ENCODE data around the gene EFHB.

The EFHB gene

DNA sequence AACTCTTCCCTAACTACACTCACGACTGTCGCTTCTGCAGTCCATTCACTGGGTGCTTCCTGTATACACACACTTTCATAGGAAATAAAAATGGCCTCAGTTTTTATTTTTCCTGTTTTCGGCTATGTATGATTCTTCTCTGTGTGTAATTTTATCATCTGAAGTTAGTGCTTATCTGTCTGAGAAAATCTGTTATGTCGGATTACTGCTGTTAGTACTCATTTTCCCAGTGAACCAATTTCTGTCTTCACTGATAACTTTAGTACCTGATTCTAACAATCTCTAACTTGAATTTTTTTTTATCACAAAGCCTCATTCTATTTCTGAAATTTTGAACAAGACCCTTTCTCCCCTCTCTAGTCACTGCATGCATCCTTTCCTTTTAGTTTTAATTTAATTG is 33.8 kb upstream of the EFHB start:
- Histone ChIP-seq H4K20me1 (ENCODE audit: insufficient read depth, low read length) (no peaks in the 10 kb centered on the region), H2AFZ (ENCODE audit: low read length) (no peak overlapping the region), H3K27me3 (ENCODE audit: insufficient read depth, low read length) (no peaks in the 10 kb centered on the region), H3K9ac (ENCODE audit: low read length) (no peak overlapping the region), H3K36me3 (ENCODE audit: insufficient read depth, low read length) (peaks cover 39% of the 10 kb centered on the region), H3K9me3 (ENCODE audit: low read length) (no peaks in the 10 kb centered on the region), H3K9me2 (ENCODE audit: low read depth, low read length) (no peaks in the 10 kb centered on the region), H3K4me3 (ENCODE audit: low read depth, low read length, poor library complexity, severe bottlenecking) (no peak overlapping the region), H3K4me1 (ENCODE audit: insufficient read depth, low read length, severe bottlenecking) (no peaks in the 10 kb centered on the region), H3K4me2 (ENCODE audit: low read length) (no peak overlapping the region), H3K79me2 (ENCODE audit: insufficient read depth, low read length) (peaks cover 86% of the 10 kb centered on the region), H3K27ac (ENCODE audit: low read depth, low read length, poor library complexity, severe bottlenecking) (no peak overlapping the region), H3F3A (ENCODE audit: insufficient read depth, low read length) (no peaks in the 10 kb centered on the region)
- TF ChIP-seq, protein P1, sequence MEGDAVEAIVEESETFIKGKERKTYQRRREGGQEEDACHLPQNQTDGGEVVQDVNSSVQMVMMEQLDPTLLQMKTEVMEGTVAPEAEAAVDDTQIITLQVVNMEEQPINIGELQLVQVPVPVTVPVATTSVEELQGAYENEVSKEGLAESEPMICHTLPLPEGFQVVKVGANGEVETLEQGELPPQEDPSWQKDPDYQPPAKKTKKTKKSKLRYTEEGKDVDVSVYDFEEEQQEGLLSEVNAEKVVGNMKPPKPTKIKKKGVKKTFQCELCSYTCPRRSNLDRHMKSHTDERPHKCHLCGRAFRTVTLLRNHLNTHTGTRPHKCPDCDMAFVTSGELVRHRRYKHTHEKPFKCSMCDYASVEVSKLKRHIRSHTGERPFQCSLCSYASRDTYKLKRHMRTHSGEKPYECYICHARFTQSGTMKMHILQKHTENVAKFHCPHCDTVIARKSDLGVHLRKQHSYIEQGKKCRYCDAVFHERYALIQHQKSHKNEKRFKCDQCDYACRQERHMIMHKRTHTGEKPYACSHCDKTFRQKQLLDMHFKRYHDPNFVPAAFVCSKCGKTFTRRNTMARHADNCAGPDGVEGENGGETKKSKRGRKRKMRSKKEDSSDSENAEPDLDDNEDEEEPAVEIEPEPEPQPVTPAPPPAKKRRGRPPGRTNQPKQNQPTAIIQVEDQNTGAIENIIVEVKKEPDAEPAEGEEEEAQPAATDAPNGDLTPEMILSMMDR (IDR thresholded peaks at IDR 0.05; ENCODE audit: low read length), result no peak
- TF ChIP-seq EZH2 (IDR thresholded peaks at IDR 0.05; ENCODE audit: borderline replicate concordance, low read length), result no peak

DNA sequence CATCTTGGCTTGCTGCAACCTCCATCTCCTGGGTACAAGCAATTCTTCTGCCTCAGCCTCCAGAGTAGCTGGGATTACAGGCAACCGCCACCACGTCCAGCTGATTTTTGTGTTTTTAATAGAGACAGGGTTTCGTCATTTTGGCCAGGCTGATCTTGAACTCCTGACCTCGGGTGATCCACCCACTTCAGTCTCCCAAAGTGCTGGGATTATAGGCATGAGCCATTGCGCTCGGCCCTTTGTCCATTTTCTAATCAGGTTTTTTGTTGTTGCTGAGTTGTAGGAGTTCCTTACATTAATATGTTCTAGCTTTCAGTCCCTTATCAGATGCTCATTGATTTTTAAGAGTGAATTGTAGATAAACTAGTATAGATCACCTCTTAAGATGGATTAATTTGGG is 33.2 kb upstream of the EFHB start:
- H3K4me1 ChIP-seq (ENCODE audit: insufficient read depth, low read length, severe bottlenecking), result no peaks in the 10 kb centered on the region
- peaks cover 86% of the 10 kb centered on the region for H3K79me2 ChIP-seq (ENCODE audit: insufficient read depth, low read length)
- no peak overlapping the region for H3K9ac ChIP-seq (ENCODE audit: low read length)
- H3F3A ChIP-seq (ENCODE audit: insufficient read depth, low read length), result no peaks in the 10 kb centered on the region
- no peak overlapping the region for H3K27ac ChIP-seq (ENCODE audit: low read depth, low read length, poor library complexity, severe bottlenecking)
- H4K20me1 ChIP-seq (ENCODE audit: insufficient read depth, low read length), result no peaks in the 10 kb centered on the region
- H3K4me2 ChIP-seq (ENCODE audit: low read length), result no peak overlapping the region
- no peaks in the 10 kb centered on the region for H3K9me2 ChIP-seq (ENCODE audit: low read depth, low read length)
- TF ChIP-seq, protein P1 (IDR thresholded peaks at IDR 0.05; ENCODE audit: low read length), result no peak
- no peak for TF ChIP-seq EZH2 (IDR thresholded peaks at IDR 0.05; ENCODE audit: borderline replicate concordance, low read length)
- H3K4me3 ChIP-seq (ENCODE audit: low read depth, low read length, poor library complexity, severe bottlenecking), result no peak overlapping the region
- H2AFZ ChIP-seq (ENCODE audit: low read length), result no peak overlapping the region
- no peaks in the 10 kb centered on the region for H3K27me3 ChIP-seq (ENCODE audit: insufficient read depth, low read length)
- no peaks in the 10 kb centered on the region for H3K9me3 ChIP-seq (ENCODE audit: low read length)
- H3K36me3 ChIP-seq (ENCODE audit: insufficient read depth, low read length), result peaks cover 34% of the 10 kb centered on the region

DNA sequence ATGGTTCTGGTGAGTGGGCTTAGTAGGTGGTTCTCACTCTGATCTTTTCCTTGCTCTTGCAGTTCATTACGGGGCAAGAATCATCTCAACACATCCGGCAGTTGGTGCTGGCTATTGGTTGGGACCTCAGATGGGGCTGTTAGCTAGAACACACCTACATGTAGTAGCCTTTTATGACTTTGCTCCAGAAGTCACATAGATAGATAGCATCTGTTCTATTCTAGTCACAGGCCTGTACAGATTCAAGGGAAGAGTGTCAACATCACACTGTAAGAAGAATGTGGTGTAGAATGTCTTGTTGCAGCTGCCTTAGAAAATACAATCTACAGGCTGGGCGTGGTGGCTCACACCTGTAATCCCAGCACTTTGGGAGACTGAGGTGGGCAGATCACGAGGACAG is 27.9 kb upstream of the EFHB start:
- no peaks in the 10 kb centered on the region for H3K27me3 ChIP-seq (ENCODE audit: insufficient read depth, low read length)
- H3K4me1 ChIP-seq (ENCODE audit: insufficient read depth, low read length, severe bottlenecking), result no peaks in the 10 kb centered on the region
- H3K4me3 ChIP-seq (ENCODE audit: low read depth, low read length, poor library complexity, severe bottlenecking), result no peak overlapping the region
- no peaks in the 10 kb centered on the region for H3K9me2 ChIP-seq (ENCODE audit: low read depth, low read length)
- H3K4me2 ChIP-seq (ENCODE audit: low read length), result no peak overlapping the region
- H3K27ac ChIP-seq (ENCODE audit: low read depth, low read length, poor library complexity, severe bottlenecking), result no peak overlapping the region
- no peaks in the 10 kb centered on the region for H4K20me1 ChIP-seq (ENCODE audit: insufficient read depth, low read length)
- H3K9ac ChIP-seq (ENCODE audit: low read length), result no peak overlapping the region
- peaks cover 43% of the 10 kb centered on the region for H3K36me3 ChIP-seq (ENCODE audit: insufficient read depth, low read length)
- H3K9me3 ChIP-seq (ENCODE audit: low read length), result no peaks in the 10 kb centered on the region
- no peak for TF ChIP-seq EZH2 (IDR thresholded peaks at IDR 0.05; ENCODE audit: borderline replicate concordance, low read length)
- TF ChIP-seq, protein P1 (IDR thresholded peaks at IDR 0.05; ENCODE audit: low read length), result no peak
- H3K79me2 ChIP-seq (ENCODE audit: insufficient read depth, low read length), result peaks cover 82% of the 10 kb centered on the region
- H3F3A ChIP-seq (ENCODE audit: insufficient read depth, low read length), result no peaks in the 10 kb centered on the region
- H2AFZ ChIP-seq (ENCODE audit: low read length), result no peak overlapping the region

Data from OCI-LY1 (cell line).